ENCODE data around the gene SH3BGRL2.
"Not testable (repeated sequence)": the region's sequence is repeated elsewhere in the genome, so short reads cannot be mapped to it uniquely, and the experiment has no call there.

The SH3BGRL2 gene

DNA sequence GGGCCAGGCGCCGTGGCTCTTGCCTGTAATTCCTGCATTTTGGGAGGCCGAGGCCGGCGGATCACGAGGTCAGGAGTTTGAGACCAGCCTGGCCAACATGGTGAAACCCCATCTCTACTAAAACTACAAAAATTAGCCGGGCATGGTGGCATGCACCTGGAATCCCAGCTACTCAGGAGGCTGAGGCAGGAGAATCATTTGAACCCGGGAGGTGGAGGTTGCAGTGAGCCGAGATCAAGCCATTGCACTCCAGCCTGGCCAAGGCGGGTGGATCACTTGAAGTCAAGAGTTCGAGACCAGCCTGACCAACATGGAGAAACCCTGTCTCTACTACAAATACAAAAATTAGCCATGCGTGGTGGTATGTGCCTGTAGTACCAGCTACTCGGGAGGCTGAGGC is 12.7 kb upstream of the SH3BGRL2 start:
- H3K4me3 ChIP-seq (ENCODE audit: low read depth, low read length); H3K27me3 ChIP-seq (ENCODE audit: control insufficient read depth, insufficient read depth, low read length); H3K9me3 ChIP-seq (ENCODE audit: control insufficient read depth, insufficient read depth, low read length); H3K4me1 ChIP-seq (ENCODE audit: control insufficient read depth, insufficient read depth, low read length); H3K9ac ChIP-seq (ENCODE audit: low read depth, low read length); H3K36me3 ChIP-seq (ENCODE audit: control insufficient read depth, insufficient read depth, low read length): not testable (repeated sequence)

DNA sequence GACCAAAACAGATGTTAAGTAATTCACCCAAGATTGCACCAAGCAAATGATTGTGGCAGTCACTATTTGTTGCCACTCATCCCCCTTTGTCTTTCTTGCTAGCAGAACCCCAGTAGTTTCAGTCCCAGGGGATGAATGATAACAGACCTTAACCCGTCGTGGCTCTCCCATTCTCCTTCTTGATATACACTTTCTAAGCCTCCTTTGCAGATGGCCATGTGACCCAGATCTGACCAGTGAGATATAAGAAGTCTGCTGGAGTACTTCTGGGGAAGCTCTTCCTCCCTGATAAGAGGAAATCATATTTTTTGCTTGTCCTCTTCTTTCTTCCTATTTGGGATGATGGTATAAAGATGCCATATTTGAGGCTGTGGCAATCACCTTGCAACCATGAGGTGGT is 9.6 kb upstream of the SH3BGRL2 start:
- Histone ChIP-seq H3K9ac (ENCODE audit: low read depth, low read length) (no peak overlapping the region), H3K9me3 (ENCODE audit: control insufficient read depth, insufficient read depth, low read length) (no peaks in the 10 kb centered on the region)

DNA sequence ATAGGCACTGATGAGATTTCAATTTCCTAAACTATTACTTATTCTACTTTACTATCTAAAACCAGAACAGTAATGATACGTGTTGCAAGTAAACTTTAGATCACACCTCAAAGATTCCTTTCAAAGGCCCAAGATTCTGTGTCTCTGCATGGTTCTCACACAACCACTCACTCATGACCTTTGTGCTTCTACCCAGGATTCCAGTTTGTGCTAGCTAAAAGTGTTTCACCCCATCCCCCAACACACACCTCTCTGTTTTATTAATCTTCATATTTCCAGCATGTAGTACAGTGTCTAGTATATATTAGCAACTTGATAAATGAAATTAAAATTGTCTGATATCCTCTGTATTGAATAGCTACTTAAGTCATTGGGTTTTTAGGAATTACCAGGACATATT is 8.8 kb upstream of the SH3BGRL2 start:
- Histone ChIP-seq H3K4me1 (ENCODE audit: control insufficient read depth, insufficient read depth, low read length) (no peaks in the 10 kb centered on the region), H3K27me3 (ENCODE audit: control insufficient read depth, insufficient read depth, low read length) (no peaks in the 10 kb centered on the region), H3K9me3 (ENCODE audit: control insufficient read depth, insufficient read depth, low read length) (no peaks in the 10 kb centered on the region), H3K9ac (ENCODE audit: low read depth, low read length) (no peak overlapping the region), H3K36me3 (ENCODE audit: control insufficient read depth, insufficient read depth, low read length) (no peaks in the 10 kb centered on the region), H3K4me3 (ENCODE audit: low read depth, low read length) (no peak overlapping the region)

More for the DNA sequence above, 9.6 kb upstream of the SH3BGRL2 start:
- no peaks in the 10 kb centered on the region for H3K27me3 ChIP-seq (ENCODE audit: control insufficient read depth, insufficient read depth, low read length)
- no peak overlapping the region for H3K4me3 ChIP-seq (ENCODE audit: low read depth, low read length)
- H3K4me1 ChIP-seq (ENCODE audit: control insufficient read depth, insufficient read depth, low read length) = no peaks in the 10 kb centered on the region
- H3K36me3 ChIP-seq (ENCODE audit: control insufficient read depth, insufficient read depth, low read length) = no peaks in the 10 kb centered on the region

DNA sequence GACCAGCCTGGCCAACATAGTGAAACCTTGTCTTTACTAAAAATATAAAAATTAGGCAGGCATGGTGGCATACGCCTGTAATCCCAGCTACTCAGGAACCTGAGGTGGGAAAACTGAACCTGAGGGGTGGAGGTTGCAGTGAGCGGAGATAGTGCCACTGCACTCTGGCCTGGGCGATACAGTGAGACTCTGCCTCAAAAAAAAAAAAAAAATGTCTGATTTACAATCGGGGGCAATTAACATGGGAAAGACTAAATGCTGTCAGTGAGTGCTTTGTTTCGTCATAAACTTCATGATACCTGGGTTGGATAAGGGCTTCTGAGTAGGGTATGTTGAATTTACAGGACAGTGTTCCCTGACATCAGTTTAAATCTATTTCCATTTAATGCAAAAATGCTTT is 8.0 kb upstream of the SH3BGRL2 start:
- Histone ChIP-seq H3K36me3 (ENCODE audit: control insufficient read depth, insufficient read depth, low read length) (no peaks in the 10 kb centered on the region), H3K9ac (ENCODE audit: low read depth, low read length) (no peak overlapping the region), H3K4me3 (ENCODE audit: low read depth, low read length) (no peak overlapping the region), H3K27me3 (ENCODE audit: control insufficient read depth, insufficient read depth, low read length) (no peaks in the 10 kb centered on the region), H3K4me1 (ENCODE audit: control insufficient read depth, insufficient read depth, low read length) (no peaks in the 10 kb centered on the region), H3K9me3 (ENCODE audit: control insufficient read depth, insufficient read depth, low read length) (no peaks in the 10 kb centered on the region)

DNA sequence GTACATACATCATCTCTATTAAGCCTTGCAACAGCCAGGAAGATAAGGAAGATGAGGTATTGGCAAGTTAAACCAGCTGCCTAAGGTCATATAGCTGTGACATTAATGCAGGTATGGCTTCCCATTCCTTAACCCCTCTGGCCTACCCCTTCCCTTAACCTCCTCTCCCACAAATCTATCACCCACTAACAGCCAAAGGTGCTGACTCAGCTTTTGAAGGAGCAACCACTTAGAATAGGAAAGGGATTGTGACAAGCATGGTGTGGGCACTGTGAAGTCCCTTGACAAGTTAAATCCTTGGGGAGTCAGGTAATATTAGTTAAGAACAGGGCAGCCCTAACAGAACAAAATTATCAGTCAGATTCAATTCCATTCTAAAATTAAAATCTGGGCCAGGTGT is 5.4 kb upstream of the SH3BGRL2 start:
- H3K9me3 ChIP-seq (ENCODE audit: control insufficient read depth, insufficient read depth, low read length) = no peaks in the 10 kb centered on the region
- H3K27me3 ChIP-seq (ENCODE audit: control insufficient read depth, insufficient read depth, low read length) = peaks cover 13% of the 10 kb centered on the region
- no peaks in the 10 kb centered on the region for H3K4me1 ChIP-seq (ENCODE audit: control insufficient read depth, insufficient read depth, low read length)
- H3K4me3 ChIP-seq (ENCODE audit: low read depth, low read length) = no peak overlapping the region
- H3K36me3 ChIP-seq (ENCODE audit: control insufficient read depth, insufficient read depth, low read length) = no peaks in the 10 kb centered on the region
- H3K9ac ChIP-seq (ENCODE audit: low read depth, low read length) = no peak overlapping the region

DNA sequence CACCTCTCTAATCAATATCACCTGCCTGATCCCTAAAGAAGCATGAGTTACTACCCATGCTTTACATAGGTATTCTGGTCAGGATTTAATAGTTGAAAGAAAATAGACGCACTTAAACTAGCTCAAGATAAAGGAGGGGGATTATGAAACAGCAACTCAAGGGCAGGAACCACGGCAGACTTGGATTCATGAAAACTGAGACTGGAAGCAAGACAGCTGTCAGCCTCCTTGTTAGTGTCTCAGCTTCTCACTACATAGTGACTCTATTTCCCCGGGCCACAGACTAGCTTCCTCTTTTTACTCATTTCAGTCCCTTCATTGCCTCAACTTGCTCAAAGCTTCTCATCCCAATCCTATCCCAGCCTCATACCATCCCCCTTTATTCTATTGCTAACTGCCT is 4.3 kb upstream of the SH3BGRL2 start:
- Histone ChIP-seq H3K27me3 (ENCODE audit: control insufficient read depth, insufficient read depth, low read length) (peaks cover 13% of the 10 kb centered on the region), H3K4me1 (ENCODE audit: control insufficient read depth, insufficient read depth, low read length) (no peaks in the 10 kb centered on the region), H3K36me3 (ENCODE audit: control insufficient read depth, insufficient read depth, low read length) (no peaks in the 10 kb centered on the region), H3K4me3 (ENCODE audit: low read depth, low read length) (no peak overlapping the region), H3K9me3 (ENCODE audit: control insufficient read depth, insufficient read depth, low read length) (no peaks in the 10 kb centered on the region), H3K9ac (ENCODE audit: low read depth, low read length) (no peak overlapping the region)

DNA sequence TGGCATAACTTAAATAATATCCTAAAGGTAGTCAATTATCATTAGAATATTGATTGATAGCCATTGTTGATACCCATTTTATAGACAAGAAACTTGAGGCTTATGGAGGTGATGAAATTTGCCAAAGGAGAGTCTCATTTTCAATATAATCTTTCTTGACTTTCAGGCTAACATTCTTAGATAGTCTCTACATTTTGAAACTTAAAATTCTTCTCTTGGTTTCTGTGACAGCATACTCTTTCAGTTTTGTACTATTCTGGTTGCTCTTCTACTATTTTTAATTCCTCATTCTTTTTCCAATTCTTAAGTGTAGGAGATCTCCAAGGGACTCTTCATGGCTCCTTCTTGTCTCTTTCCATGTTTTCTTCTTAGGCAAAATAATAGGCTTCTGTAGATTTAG is 3.7 kb upstream of the SH3BGRL2 start:
- no peaks in the 10 kb centered on the region for H3K9me3 ChIP-seq (ENCODE audit: control insufficient read depth, insufficient read depth, low read length)
- H3K4me3 ChIP-seq (ENCODE audit: low read depth, low read length) = no peak overlapping the region
- H3K27me3 ChIP-seq (ENCODE audit: control insufficient read depth, insufficient read depth, low read length) = peaks cover 18% of the 10 kb centered on the region
- H3K9ac ChIP-seq (ENCODE audit: low read depth, low read length) = no peak overlapping the region
- no peaks in the 10 kb centered on the region for H3K4me1 ChIP-seq (ENCODE audit: control insufficient read depth, insufficient read depth, low read length)
- H3K36me3 ChIP-seq (ENCODE audit: control insufficient read depth, insufficient read depth, low read length) = no peaks in the 10 kb centered on the region

DNA sequence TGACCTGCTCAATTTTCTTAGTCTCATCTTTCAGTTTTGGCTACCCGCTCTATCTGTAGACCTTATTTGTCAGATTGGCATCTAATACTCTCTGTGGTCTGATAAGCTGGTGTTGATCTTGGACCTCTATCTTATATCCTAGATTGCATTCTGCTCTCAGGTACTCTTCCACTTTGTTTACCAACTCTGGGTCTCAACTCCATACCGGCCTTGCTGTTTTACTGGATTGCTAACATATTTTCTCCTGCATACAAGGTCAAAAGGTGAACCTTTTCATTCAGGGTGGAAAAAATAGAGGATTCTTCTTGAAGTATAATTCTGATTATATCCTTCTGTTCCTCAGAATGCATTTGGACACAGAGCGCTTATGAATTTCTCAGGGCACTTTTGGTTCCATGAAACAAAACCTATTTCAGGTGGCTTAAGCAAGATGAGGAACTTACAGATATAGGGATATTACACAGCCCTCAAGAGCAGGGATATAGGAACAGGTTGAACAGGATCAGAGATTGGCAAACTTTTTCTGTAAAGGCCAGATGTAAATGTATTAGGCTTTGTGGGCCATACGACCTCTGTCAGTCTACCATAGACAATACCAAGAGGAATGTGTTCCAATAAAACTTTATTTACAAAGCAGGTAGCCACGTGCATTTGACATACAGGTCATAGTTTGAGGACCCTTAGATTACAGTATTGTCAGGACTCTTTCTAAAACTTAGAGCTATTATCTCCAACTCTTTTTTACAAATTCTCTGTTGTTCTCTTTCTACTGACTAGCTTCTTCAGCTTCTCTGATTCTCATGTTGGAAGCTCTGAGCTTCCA is 2.5 kb upstream of the SH3BGRL2 start:
- H3K9ac ChIP-seq (ENCODE audit: low read depth, low read length) = no peak overlapping the region
- H3K4me1 ChIP-seq (ENCODE audit: control insufficient read depth, insufficient read depth, low read length) = no peaks in the 10 kb centered on the region
- no peak overlapping the region for H3K4me3 ChIP-seq (ENCODE audit: low read depth, low read length)
- H3K36me3 ChIP-seq (ENCODE audit: control insufficient read depth, insufficient read depth, low read length) = no peaks in the 10 kb centered on the region
- H3K9me3 ChIP-seq (ENCODE audit: control insufficient read depth, insufficient read depth, low read length) = no peaks in the 10 kb centered on the region
- peaks cover 21% of the 10 kb centered on the region for H3K27me3 ChIP-seq (ENCODE audit: control insufficient read depth, insufficient read depth, low read length)

- no peaks in the 10 kb centered on the region for H3K9me3 ChIP-seq (ENCODE audit: control insufficient read depth, insufficient read depth, low read length)
- no peaks in the 10 kb centered on the region for H3K4me1 ChIP-seq (ENCODE audit: control insufficient read depth, insufficient read depth, low read length)
- H3K27me3 ChIP-seq (ENCODE audit: control insufficient read depth, insufficient read depth, low read length) = peaks cover 21% of the 10 kb centered on the region
- no peaks in the 10 kb centered on the region for H3K36me3 ChIP-seq (ENCODE audit: control insufficient read depth, insufficient read depth, low read length)
- peak overlapping the region; percentile 84 for H3K4me3 ChIP-seq (ENCODE audit: low read depth, low read length)
- no peak overlapping the region for H3K9ac ChIP-seq (ENCODE audit: low read depth, low read length)
These were observed 698 bp upstream of the SH3BGRL2 start for GRCh38 chr6:79630380-79630882.

- Histone ChIP-seq H3K4me1 (ENCODE audit: control insufficient read depth, insufficient read depth, low read length) (no peaks in the 10 kb centered on the region), H3K27me3 (ENCODE audit: control insufficient read depth, insufficient read depth, low read length) (peaks cover 21% of the 10 kb centered on the region), H3K36me3 (ENCODE audit: control insufficient read depth, insufficient read depth, low read length) (no peaks in the 10 kb centered on the region), H3K9ac (ENCODE audit: low read depth, low read length) (no peak overlapping the region), H3K9me3 (ENCODE audit: control insufficient read depth, insufficient read depth, low read length) (no peaks in the 10 kb centered on the region), H3K4me3 (ENCODE audit: low read depth, low read length) (peak overlapping the region; percentile 84)
These were observed 604 bp downstream of the SH3BGRL2 start for GRCh38 chr6:79631693-79632172.

DNA sequence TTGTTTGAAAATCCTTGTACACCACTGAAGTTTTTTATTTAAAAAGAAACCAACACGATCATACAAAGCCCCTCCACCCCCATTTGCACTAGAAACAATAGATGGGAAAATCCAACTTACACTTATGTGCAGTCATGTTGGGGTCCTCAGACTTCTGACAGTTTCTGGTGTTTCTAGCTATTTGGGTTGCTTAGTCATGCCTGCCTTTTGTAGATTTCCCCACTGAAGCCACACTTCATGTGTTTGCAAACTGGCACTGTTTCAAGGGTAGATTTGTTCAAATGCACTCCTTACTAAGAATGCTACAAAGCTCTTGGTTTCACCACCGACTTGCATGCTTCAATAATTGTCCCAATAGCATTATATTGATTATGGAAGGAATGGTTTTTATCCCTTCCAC is 1.5 kb downstream of the SH3BGRL2 start:
- Histone ChIP-seq H3K4me3 (ENCODE audit: low read depth, low read length) (no peak overlapping the region), H3K27me3 (ENCODE audit: control insufficient read depth, insufficient read depth, low read length) (peaks cover 21% of the 10 kb centered on the region), H3K9me3 (ENCODE audit: control insufficient read depth, insufficient read depth, low read length) (no peaks in the 10 kb centered on the region), H3K36me3 (ENCODE audit: control insufficient read depth, insufficient read depth, low read length) (no peaks in the 10 kb centered on the region), H3K9ac (ENCODE audit: low read depth, low read length) (no peak overlapping the region), H3K4me1 (ENCODE audit: control insufficient read depth, insufficient read depth, low read length) (no peaks in the 10 kb centered on the region)

- H3K27me3 ChIP-seq (ENCODE audit: control insufficient read depth, insufficient read depth, low read length) = peaks cover 16% of the 10 kb centered on the region
- H3K9me3 ChIP-seq (ENCODE audit: control insufficient read depth, insufficient read depth, low read length) = no peaks in the 10 kb centered on the region
- H3K4me1 ChIP-seq (ENCODE audit: control insufficient read depth, insufficient read depth, low read length) = no peaks in the 10 kb centered on the region
- no peak overlapping the region for H3K4me3 ChIP-seq (ENCODE audit: low read depth, low read length)
- H3K36me3 ChIP-seq (ENCODE audit: control insufficient read depth, insufficient read depth, low read length) = no peaks in the 10 kb centered on the region
- H3K9ac ChIP-seq (ENCODE audit: low read depth, low read length) = no peak overlapping the region
These were observed 3.5 kb downstream of the SH3BGRL2 start for GRCh38 chr6:79634491-79635231.

Data from iPS-15b (cell line).